Measurements from ENCODE around the gene SHROOM2. TPM values are rescaled to one million over a fixed set of nuclear protein-coding genes. Genes with fewer than 3 reads are reported as not detected.

Gene SHROOM2
- total RNA-seq, 1 experiment from 2014 or later, result 14.1 TPM

GRCh38 chrX:9859711-9860555 lies 73.7 kb downstream of the SHROOM2 start:
- no peak overlapping the region for H3K4me3 Mint-ChIP-seq (ENCODE audit: low read depth, unreplicated experiment)
- no peaks in the 10 kb centered on the region for H3K9me3 Mint-ChIP-seq (ENCODE audit: low read depth, unreplicated experiment)
- CTCF ChIA-PET, result interaction anchor here (1.0 kb wide), 1 partner anchor 13 kb away, joined by 3 read pairs; no protein-coding TSS in a partner anchor
- no TSS peak for BruUV-seq (replicated peaks)
- H3K27me3 Mint-ChIP-seq (ENCODE audit: unreplicated experiment), result no peaks in the 10 kb centered on the region
- no peak for TF ChIP-seq CTCF (IDR thresholded peaks at IDR 0.05; ENCODE audit: unreplicated experiment)
- no peaks in the 10 kb centered on the region for H3K4me1 Mint-ChIP-seq (ENCODE audit: low read depth, unreplicated experiment)
- H3K36me3 Mint-ChIP-seq (ENCODE audit: insufficient read depth, unreplicated experiment), result peaks cover 4% of the 10 kb centered on the region
- DNase-seq, result no peak
- H3K27ac Mint-ChIP-seq (ENCODE audit: unreplicated experiment), result no peak overlapping the region
- intact Hi-C loops (cut with micrococcal nuclease; ENCODE audit: unreplicated experiment), result no loop called here

GRCh38 chrX:9860826-9861225 lies 74.6 kb downstream of the SHROOM2 start:
- no peak for DNase-seq
- Mint-ChIP-seq H3K9me3 (ENCODE audit: low read depth, unreplicated experiment) (no peaks in the 10 kb centered on the region), H3K27me3 (ENCODE audit: unreplicated experiment) (no peaks in the 10 kb centered on the region), H3K4me3 (ENCODE audit: low read depth, unreplicated experiment) (no peak overlapping the region), H3K27ac (ENCODE audit: unreplicated experiment) (no peak overlapping the region), H3K36me3 (ENCODE audit: insufficient read depth, unreplicated experiment) (peaks cover 4% of the 10 kb centered on the region), H3K4me1 (ENCODE audit: low read depth, unreplicated experiment) (no peaks in the 10 kb centered on the region)
- no peak for TF ChIP-seq CTCF (IDR thresholded peaks at IDR 0.05; ENCODE audit: unreplicated experiment)
- CTCF ChIA-PET, result no interaction called here
- BruUV-seq (replicated peaks), result no TSS peak
- intact Hi-C loops (cut with micrococcal nuclease; ENCODE audit: unreplicated experiment), result no loop called here

GRCh38 chrX:9861711-9862110 lies 75.5 kb downstream of the SHROOM2 start:
- no peak overlapping the region for H3K27ac Mint-ChIP-seq (ENCODE audit: unreplicated experiment)
- H3K4me1 Mint-ChIP-seq (ENCODE audit: low read depth, unreplicated experiment), result peaks cover 8% of the 10 kb centered on the region
- no peaks in the 10 kb centered on the region for H3K27me3 Mint-ChIP-seq (ENCODE audit: unreplicated experiment)
- H3K36me3 Mint-ChIP-seq (ENCODE audit: insufficient read depth, unreplicated experiment), result peaks cover 12% of the 10 kb centered on the region
- BruUV-seq (replicated peaks), result no TSS peak
- no peak for DNase-seq
- H3K9me3 Mint-ChIP-seq (ENCODE audit: low read depth, unreplicated experiment), result no peaks in the 10 kb centered on the region
- H3K4me3 Mint-ChIP-seq (ENCODE audit: low read depth, unreplicated experiment), result no peak overlapping the region
- intact Hi-C loops (cut with micrococcal nuclease; ENCODE audit: unreplicated experiment), result no loop called here
- TF ChIP-seq CTCF (IDR thresholded peaks at IDR 0.05; ENCODE audit: unreplicated experiment), result no peak
- CTCF ChIA-PET, result no interaction called here

GRCh38 chrX:9862525-9862924 lies 76.3 kb downstream of the SHROOM2 start:
- Mint-ChIP-seq H3K4me3 (ENCODE audit: low read depth, unreplicated experiment) (no peak overlapping the region), H3K36me3 (ENCODE audit: insufficient read depth, unreplicated experiment) (peaks cover 17% of the 10 kb centered on the region), H3K9me3 (ENCODE audit: low read depth, unreplicated experiment) (no peaks in the 10 kb centered on the region), H3K4me1 (ENCODE audit: low read depth, unreplicated experiment) (peaks cover 16% of the 10 kb centered on the region), H3K27me3 (ENCODE audit: unreplicated experiment) (no peaks in the 10 kb centered on the region), H3K27ac (ENCODE audit: unreplicated experiment) (no peak overlapping the region)
- intact Hi-C loops (cut with micrococcal nuclease; ENCODE audit: unreplicated experiment), result no loop called here
- CTCF ChIA-PET, result no interaction called here
- no peak for DNase-seq
- TF ChIP-seq CTCF (IDR thresholded peaks at IDR 0.05; ENCODE audit: unreplicated experiment), result no peak
- no TSS peak for BruUV-seq (replicated peaks)
